D341Med (cell line): ENCODE measurements around the gene SLC7A5.
"Not testable (repeated sequence)": the region's sequence is repeated elsewhere in the genome, so short reads cannot be mapped to it uniquely, and the experiment has no call there.

ENCODE experiments used
- DNase-seq: peaks from one replicate; pipeline ENCODE4 v3.0.0; 2012; ENCODE audit warnings: low spot score

Gene SLC7A5

DNA sequence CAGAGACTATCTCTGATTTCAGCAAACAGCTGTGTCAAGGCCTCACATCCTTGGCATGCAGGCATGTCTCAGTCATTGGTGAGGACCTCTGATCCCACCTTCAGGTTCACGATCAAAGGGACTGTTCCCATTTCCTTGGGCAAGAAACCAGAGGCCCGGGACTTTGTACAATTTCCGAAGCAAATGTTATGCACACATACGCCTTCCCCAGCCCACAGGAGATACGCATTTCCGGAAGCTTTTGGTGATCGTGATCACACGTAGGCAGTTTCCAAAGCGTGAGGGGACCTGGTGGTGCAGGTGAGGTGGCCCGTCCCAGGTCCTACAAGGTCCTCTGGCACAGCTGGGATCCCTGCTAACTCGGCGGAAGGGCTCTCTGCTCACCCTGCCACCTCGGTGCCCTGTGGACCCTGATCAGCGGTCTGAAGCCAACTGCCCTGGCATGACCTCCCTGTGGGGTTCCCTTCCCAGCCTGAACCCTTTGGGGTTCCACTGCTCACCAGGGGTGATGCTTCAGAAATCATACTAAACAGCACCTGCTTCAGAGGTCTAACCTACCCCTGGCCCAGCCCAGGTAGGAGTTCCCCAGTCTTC lies 74.7 kb downstream of the SLC7A5 start:
- DNase-seq = no peak

DNA sequence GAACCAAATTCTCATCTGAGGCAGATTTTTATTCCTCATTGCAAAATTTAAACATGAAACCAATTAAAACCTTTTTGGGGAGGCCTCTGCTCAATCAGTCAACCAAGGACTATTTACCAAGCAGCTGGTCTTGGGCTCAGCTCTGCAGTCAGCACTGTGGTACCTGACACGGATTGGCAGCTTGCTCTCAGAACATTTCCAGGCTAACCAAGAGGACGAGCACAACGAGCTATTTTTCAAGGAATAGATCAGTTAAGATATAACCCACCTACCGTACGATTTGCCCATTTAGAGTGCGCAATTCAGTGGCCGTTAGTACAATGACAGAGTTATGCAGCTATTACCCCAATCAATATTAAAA lies 77.1 kb downstream of the SLC7A5 start:
- no peak for DNase-seq

GRCh38 chr16:87791295-87792204 lies 77.8 kb downstream of the SLC7A5 start:
- DNase-seq = no peak

DNA sequence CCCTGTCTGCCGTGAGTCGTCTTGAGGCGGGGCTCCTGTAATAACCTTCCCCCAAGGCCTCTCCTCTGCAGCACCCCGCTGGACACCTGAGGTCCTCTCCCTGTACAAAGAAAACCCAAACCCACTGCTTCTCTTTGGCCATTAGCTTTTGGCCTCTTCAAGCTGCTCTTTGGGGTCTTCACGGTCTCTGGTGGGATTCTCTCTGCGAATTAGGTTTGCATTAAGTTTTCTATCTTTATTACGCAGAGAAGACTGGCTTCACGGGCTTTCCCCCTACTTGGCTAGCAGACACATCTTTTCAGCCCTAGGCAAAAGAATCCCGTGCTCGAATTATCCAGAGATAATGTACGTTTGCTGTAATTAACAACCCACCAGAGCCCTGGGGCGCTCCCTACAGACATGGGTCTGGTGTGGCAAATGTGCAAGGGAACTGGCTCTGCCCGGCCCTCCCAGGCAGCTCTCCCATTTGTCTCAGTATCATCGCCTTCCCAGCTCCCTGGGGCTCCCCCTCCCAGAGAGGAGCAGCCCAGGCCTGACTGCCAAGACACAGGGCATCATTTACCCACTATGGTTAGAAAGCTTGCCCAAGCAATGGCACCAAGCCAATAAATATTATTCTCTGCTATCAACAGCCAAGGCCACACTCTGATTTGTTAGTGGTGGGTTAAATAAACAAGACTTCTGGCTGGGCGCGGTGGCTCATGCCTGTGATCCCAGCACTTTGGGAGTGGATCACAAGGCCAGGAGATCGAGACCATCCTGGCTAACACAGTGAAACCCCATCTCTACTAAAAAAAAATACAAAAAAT lies 78.8 kb downstream of the SLC7A5 start:
- DNase-seq = no peak

DNA sequence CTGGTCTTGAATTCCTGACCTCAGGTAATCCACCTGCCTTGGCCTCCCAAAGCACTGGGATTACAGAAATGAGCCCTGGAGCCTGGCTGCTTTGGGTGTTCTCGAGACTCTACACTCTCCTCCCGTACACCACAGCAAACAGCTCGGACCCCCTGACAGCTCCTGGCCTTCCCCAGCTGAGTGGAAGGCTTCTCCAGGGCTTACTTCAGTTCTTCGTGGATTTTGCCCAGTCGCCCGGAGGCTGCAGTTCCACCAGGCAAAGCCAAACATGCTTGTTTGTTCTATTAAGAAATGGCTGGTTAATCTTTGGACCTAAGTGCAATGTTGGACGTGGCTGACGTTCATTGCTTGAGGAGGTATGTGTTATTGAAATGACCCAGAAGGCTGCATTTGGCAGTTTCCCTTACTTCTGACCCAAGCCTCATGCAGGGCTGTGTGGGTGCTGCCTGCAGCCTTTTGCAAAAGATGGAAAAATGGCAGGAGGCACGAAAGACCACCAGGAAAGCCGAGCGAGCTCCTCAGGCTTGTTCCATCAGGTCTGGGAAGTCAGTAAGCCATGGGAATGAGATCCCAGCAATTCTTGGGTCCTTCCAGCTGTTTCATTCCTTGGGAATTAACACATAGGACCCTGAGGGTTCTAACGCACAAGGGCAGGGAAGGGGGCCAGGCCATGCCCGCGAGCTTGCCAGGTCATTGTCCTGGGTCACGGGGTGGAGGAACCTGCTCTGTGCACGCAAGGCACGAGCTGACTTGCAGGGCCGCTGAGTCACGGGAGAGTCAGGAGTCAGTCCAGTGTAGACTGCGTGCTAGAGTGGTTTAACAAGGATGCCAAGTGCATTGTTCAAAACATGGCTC lies 79.6 kb downstream of the SLC7A5 start:
- DNase-seq = no peak

- not testable (repeated sequence) for DNase-seq
These were observed 80.4 kb downstream of the SLC7A5 start for GRCh38 chr16:87788730-87789436.

- DNase-seq = not testable (repeated sequence)
These were observed 81.7 kb downstream of the SLC7A5 start for GRCh38 chr16:87787451-87788091.

GRCh38 chr16:87784812-87785211 lies 84.5 kb downstream of the SLC7A5 start:
- DNase-seq = no peak

- DNase-seq = no peak
These were observed 87.3 kb downstream of the SLC7A5 start for GRCh38 chr16:87782033-87782432.

GRCh38 chr16:87780385-87780989 lies 88.8 kb downstream of the SLC7A5 start:
- DNase-seq = no peak
